ENCODE measurements around the gene MDC1. TPM values are rescaled to one million over a fixed set of nuclear protein-coding genes. Genes with fewer than 3 reads are reported as not detected.

MDC1 gene
- total RNA-seq, 1 donor from 2014 or later = 24.5 TPM

DNA sequence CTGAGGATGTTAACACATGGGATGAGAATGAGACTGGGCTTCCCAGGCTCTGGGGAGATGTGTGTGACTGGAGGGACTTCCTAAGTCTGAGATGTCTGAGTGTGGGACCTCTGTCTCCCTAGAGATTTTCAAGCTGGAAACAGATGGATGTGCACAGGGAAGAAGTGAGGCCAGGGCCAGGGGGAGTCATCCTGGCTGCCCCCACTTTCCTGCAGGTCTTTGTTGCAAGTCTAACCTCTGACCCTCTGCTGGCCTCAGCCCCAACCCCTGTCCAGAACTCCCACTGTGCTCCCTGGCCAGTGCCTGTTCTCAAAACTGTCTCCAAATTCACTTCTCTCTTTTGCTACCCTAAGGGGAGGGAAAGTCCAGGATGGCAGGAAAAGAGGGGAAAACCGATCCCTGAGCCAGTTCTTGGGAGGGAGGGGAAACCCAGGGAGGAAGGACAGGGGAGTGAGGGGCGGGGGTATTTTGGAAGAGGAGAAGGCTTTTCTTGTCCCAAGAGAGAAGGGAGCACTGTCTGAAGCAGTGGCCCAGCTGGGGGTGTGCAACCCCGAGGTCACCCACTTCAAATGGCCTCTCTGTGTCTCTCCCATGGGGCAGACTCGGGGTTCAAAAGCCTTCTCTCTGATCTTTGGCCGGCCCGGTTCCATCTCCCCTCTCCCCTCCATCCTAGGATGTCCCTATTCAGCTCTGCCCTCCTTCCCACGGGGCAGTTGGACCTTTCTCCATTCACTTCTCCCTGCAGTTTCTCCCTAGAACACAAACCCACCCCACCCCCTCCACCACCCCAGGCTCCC, 33.7 kb downstream of the MDC1 start:
- H3K4me1 ChIP-seq = peaks cover 61% of the 10 kb centered on the region
- DNase-seq (no peak), ATAC-seq (no peak)
- no peaks in the 10 kb centered on the region for H3K27me3 ChIP-seq (ENCODE audit: low read depth)
- TF ChIP-seq, protein P1, sequence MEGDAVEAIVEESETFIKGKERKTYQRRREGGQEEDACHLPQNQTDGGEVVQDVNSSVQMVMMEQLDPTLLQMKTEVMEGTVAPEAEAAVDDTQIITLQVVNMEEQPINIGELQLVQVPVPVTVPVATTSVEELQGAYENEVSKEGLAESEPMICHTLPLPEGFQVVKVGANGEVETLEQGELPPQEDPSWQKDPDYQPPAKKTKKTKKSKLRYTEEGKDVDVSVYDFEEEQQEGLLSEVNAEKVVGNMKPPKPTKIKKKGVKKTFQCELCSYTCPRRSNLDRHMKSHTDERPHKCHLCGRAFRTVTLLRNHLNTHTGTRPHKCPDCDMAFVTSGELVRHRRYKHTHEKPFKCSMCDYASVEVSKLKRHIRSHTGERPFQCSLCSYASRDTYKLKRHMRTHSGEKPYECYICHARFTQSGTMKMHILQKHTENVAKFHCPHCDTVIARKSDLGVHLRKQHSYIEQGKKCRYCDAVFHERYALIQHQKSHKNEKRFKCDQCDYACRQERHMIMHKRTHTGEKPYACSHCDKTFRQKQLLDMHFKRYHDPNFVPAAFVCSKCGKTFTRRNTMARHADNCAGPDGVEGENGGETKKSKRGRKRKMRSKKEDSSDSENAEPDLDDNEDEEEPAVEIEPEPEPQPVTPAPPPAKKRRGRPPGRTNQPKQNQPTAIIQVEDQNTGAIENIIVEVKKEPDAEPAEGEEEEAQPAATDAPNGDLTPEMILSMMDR (IDR thresholded peaks at IDR 0.05) = no peak
- peaks cover 24% of the 10 kb centered on the region for H3K36me3 ChIP-seq
- H3K4me3 ChIP-seq = peak overlapping the region; percentile 81
- intact Hi-C loops (cut with DNase I) = no loop called here
- H3K27ac ChIP-seq = peak overlapping the region; percentile 89
- H3K9me3 ChIP-seq = no peaks in the 10 kb centered on the region

DNA sequence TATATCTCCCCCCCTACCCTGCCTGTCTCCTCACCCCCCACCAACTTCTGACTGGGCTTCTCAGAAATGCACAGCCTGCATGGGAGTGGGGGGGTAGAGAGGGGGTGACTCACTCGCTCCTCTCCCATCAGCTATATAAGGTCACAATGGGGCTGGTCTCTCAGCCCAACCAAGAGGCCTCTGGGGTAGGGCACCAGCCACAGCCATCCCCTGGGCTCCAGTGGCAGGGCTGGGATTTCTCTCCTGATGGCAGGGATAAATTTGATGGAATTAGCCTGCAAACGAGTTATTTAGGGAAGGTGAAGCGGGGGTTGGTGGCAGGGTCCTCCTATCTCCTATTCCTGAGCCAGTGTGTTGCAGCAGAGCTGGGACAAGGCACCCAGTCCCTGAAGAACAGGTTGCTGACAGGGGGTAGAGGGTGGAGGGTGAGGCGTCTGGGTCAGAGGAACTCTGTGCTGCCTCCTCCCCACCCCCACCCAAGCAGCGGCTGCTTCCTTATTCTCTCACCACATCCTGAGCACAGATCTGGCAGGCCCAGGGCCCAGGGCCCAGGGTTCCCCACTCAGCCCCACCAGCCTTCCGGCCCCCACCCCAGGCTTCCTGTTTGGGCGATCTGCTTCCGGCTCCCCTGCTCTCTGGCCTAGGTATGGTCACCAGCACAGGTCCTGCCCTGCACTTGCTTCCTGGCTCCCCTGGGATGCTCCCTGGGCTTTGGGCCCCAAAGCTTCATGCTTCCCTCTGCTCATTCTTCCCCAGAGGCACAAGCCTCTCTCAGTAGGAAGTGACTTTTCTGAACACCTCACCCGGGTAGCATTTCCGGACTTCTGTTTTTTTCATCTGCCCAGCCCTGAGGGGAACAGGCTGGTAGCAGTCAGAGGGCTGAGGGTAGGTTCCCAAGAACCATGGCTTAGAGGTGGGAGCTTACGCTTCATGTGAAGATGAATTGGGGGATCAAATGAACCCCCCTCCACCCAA, 34.7 kb downstream of the MDC1 start:
- H3K27me3 ChIP-seq (ENCODE audit: low read depth) = no peaks in the 10 kb centered on the region
- H3K4me3 ChIP-seq = peak overlapping the region; percentile 81
- H3K9me3 ChIP-seq = no peaks in the 10 kb centered on the region
- ATAC-seq (peak; percentile 56 to 77), DNase-seq (peak; percentile 91)
- peak overlapping the region; percentile 89 for H3K27ac ChIP-seq
- TF ChIP-seq, protein P1 (IDR thresholded peaks at IDR 0.05) = no peak
- peaks cover 33% of the 10 kb centered on the region for H3K36me3 ChIP-seq
- intact Hi-C loops (cut with DNase I) = no loop called here
- peaks cover 53% of the 10 kb centered on the region for H3K4me1 ChIP-seq

DNA sequence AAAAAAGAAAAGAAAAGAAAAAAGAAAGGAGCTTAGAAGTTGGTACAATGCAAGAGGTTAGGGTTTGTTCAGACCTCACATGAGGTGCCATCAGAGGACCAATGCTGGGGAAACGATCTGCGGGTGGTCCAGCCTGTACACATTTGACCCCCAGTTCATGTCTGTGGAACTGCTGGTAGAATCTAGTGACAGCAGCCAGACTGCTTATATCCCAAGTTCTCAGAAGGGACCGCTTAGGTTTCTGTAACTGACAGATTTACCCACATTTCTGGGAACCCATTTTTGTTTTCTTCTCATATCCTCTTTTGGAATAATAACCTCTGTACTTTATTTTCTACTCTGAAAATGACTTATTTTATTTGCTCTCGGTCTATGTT, 35.3 kb downstream of the MDC1 start:
- intact Hi-C loops (cut with DNase I) = no loop called here
- H3K36me3 ChIP-seq = peaks cover 40% of the 10 kb centered on the region
- DNase-seq (no peak), ATAC-seq (no peak)
- H3K4me3 ChIP-seq = peak overlapping the region; percentile 81
- TF ChIP-seq, protein P1 (IDR thresholded peaks at IDR 0.05) = no peak
- H3K27me3 ChIP-seq (ENCODE audit: low read depth) = no peaks in the 10 kb centered on the region
- peak overlapping the region; percentile 89 for H3K27ac ChIP-seq
- H3K9me3 ChIP-seq = no peaks in the 10 kb centered on the region
- peaks cover 53% of the 10 kb centered on the region for H3K4me1 ChIP-seq

DNA sequence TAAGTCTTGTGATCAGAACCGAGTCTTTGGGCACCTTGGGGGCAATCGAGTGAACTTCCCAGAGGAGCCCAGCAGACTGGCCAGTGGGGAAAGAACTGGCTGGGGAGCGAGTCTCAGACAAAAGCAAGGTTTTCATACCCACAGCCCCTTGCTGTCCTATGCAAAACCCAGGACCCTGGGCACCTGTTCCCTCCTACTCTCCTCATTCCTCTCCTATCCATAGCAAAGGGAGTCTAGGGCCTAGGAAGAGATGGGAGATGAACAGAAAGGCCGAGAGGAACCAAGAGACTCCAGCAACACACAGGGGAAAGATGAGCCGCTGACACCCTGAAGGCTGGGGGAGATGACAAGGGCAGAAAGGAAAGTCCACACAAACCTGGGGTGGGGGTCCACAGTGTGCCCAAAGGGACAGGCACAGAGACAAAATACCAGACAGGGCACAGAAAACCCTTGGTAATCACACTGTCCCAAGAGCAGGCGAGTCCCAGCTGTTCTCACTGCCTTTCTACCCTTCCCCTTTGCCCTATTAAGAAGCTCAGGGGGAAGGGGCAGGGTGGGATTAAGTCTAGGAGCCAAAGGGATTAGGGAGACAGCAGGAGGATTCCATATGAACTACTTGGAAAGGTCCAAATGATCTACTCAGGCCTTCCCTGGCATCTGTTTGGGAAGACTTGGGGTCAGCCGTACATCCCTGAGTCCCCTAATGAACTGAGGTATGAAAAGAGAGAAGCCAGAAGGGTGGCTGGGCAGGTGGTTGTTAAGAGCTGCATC, 37.1 kb downstream of the MDC1 start:
- TF ChIP-seq, protein P1 (IDR thresholded peaks at IDR 0.05) = no peak
- H3K9me3 ChIP-seq = no peaks in the 10 kb centered on the region
- intact Hi-C loops (cut with DNase I) = loop anchor here (5.0 kb wide), 1 partner anchor 42 kb away; the partner anchor contains the start of gene TUBB
- peaks cover 41% of the 10 kb centered on the region for H3K4me1 ChIP-seq
- ATAC-seq (no peak), DNase-seq (no peak)
- peaks cover 51% of the 10 kb centered on the region for H3K36me3 ChIP-seq
- H3K27ac ChIP-seq = peak overlapping the region; percentile 19
- peak overlapping the region; percentile 81 for H3K4me3 ChIP-seq
- H3K27me3 ChIP-seq (ENCODE audit: low read depth) = no peaks in the 10 kb centered on the region

Measured in lower lobe of right lung (tissue), 2 donors.